ENCODE data around the gene NCKAP5L. TPM values are rescaled to one million over a fixed set of nuclear protein-coding genes. Genes with fewer than 3 reads are reported as not detected.
A peak's percentile ranks its signal among the peaks of the same experiment; 100 is the strongest.

The NCKAP5L gene
- total and polyA plus RNA-seq, 2 donors from 2014 or later = 7.2 to 20.6 TPM

DNA sequence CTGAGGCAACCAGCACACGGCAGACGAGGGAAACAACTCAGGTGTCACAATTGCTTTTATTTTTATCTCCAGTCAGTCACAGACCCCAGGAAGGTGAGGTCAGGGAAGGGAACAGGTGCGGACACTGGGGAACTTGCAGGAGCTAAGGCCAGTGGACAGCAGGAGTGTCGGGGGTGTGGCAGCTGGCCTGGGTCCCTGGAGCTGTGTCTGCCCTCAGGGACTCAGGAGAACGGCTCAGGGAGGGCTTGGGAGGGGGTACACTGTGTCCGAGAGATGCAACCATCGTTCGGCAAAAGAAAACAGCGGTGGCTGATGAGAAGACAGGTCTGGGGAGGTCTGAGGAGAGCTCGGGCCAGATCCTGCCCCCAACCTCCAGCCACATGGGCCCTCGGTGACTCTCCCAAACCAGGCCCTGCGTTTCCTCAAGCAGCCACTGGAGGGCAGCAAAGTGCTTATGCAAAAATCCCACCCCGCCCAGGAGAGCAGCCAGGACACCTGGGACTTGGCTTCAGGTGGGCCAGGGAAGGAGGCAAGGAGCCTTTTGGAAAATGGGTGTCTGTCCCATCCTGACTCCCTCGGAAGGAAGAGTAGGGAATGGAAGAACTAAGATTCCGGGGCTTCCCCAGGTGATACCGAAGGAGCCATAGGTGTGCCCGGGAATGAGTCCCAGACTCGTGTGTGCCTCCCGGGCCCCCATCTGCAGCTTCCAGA lies 38.8 kb upstream of the NCKAP5L start:
- H3K4me1 ChIP-seq (ENCODE audit: control insufficient read depth in 2 of 3, insufficient read depth in 2 of 3, low read depth in 1 of 3, low read length in 3 of 3) = peaks cover 2 to 16% (median 16%) of the 10 kb centered on the region in 3 donors
- H3K36me3 ChIP-seq (ENCODE audit: control insufficient read depth in 2 of 3, insufficient read depth in 3 of 3, low read length in 3 of 3) = no peaks in the 10 kb centered on the region
- peak; percentile 83 to 88 (median 85) for DNase-seq
- H3K9me3 ChIP-seq (ENCODE audit: control insufficient read depth in 2 of 3, insufficient read depth in 1 of 3, low read length in 3 of 3) = no peaks in the 10 kb centered on the region
- intact Hi-C loops (cut with DNase I) = no loop called here
- FAIRE-seq = no peak
- no peak overlapping the region for H3K27ac ChIP-seq (ENCODE audit: low read depth in 2 of 2, low read length in 2 of 2)
- TF ChIP-seq, protein P1, sequence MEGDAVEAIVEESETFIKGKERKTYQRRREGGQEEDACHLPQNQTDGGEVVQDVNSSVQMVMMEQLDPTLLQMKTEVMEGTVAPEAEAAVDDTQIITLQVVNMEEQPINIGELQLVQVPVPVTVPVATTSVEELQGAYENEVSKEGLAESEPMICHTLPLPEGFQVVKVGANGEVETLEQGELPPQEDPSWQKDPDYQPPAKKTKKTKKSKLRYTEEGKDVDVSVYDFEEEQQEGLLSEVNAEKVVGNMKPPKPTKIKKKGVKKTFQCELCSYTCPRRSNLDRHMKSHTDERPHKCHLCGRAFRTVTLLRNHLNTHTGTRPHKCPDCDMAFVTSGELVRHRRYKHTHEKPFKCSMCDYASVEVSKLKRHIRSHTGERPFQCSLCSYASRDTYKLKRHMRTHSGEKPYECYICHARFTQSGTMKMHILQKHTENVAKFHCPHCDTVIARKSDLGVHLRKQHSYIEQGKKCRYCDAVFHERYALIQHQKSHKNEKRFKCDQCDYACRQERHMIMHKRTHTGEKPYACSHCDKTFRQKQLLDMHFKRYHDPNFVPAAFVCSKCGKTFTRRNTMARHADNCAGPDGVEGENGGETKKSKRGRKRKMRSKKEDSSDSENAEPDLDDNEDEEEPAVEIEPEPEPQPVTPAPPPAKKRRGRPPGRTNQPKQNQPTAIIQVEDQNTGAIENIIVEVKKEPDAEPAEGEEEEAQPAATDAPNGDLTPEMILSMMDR (IDR thresholded peaks at IDR 0.05; ENCODE audit: borderline replicate concordance, extremely low read depth, insufficient read depth) = peak; percentile 94
- peak overlapping the region in 1 of 3 donors; percentile 2 for H3K4me3 ChIP-seq (ENCODE audit: low read length in 3 of 3)
- peak overlapping the region in 1 of 3 donors; percentile 46 for H3K9ac ChIP-seq (ENCODE audit: low read length in 3 of 3)
- H3K27me3 ChIP-seq (ENCODE audit: control insufficient read depth, insufficient read depth, low read length) = no peaks in the 10 kb centered on the region

DNA sequence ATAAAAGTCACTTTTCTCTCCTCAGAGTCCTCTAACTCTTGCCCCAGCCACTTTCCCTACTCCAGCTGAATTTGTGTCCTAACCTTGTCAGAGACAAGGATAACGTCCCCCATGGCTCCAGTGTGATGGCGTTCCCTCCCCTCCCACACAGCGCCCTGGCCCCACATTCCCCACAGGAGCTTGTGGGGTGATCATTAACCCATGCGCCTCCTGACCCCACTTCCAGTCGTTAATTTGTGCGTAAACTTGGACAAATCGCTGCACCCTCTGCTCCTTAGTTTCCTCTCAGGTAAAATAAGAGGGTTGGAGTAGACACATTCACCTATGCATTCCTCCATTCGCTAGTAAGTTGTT lies 37.5 kb upstream of the NCKAP5L start:
- DNase-seq (no peak), FAIRE-seq (no peak)
- TF ChIP-seq, protein P1 (IDR thresholded peaks at IDR 0.05; ENCODE audit: borderline replicate concordance, extremely low read depth, insufficient read depth) = no peak
- Histone ChIP-seq H3K27me3 (ENCODE audit: control insufficient read depth, insufficient read depth, low read length) (no peaks in the 10 kb centered on the region), H3K27ac (ENCODE audit: low read depth in 2 of 2, low read length in 2 of 2) (no peak overlapping the region), H3K4me3 (ENCODE audit: low read length in 3 of 3) (no peak overlapping the region), H3K9me3 (ENCODE audit: control insufficient read depth in 2 of 3, insufficient read depth in 1 of 3, low read length in 3 of 3) (no peaks in the 10 kb centered on the region), H3K4me1 (ENCODE audit: control insufficient read depth in 2 of 3, insufficient read depth in 2 of 3, low read depth in 1 of 3, low read length in 3 of 3) (peaks cover 2 to 16% (median 14%) of the 10 kb centered on the region in 3 donors), H3K9ac (ENCODE audit: low read length in 3 of 3) (no peak overlapping the region), H3K36me3 (ENCODE audit: control insufficient read depth in 2 of 3, insufficient read depth in 3 of 3, low read length in 3 of 3) (no peaks in the 10 kb centered on the region)
- intact Hi-C loops (cut with DNase I) = no loop called here

DNA sequence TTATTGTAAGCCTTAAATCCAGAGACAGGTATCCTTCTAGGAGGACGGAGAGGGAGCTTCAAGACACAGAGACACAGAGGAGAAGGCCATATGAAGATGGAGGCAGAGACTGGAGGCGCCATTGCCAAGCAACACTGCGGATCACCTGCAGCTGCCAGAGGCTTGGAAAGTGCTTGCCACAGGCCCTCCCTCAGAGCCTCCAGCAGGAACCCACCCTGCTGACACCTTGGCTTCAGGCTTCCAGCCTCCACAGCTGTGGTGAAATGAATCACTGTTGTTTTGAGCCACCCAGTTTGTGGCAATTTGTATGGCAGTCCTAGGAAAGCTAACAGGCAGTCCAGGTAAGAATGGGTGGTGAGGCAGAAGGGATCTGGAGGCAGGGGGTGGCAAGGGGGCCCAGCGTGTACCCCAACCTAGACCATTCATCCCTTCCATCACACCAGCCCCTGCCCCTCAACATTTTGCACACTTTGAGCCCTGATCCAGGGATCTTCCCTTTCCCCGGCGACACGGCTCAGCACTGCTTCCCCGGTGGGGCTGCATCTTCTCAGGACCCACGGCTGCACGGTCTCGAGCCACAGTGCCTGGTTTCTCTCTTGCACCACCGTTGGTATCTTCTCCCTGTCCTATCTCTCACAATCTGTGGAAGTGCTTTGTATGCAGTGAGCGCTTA lies 37.0 kb upstream of the NCKAP5L start:
- no peak for FAIRE-seq
- intact Hi-C loops (cut with DNase I) = no loop called here
- no peak overlapping the region for H3K27ac ChIP-seq (ENCODE audit: low read depth in 2 of 2, low read length in 2 of 2)

More for the DNA sequence above, 37.0 kb upstream of the NCKAP5L start:
- no peaks in the 10 kb centered on the region for H3K36me3 ChIP-seq (ENCODE audit: control insufficient read depth in 2 of 3, insufficient read depth in 3 of 3, low read length in 3 of 3)
- TF ChIP-seq, protein P1 (IDR thresholded peaks at IDR 0.05; ENCODE audit: borderline replicate concordance, extremely low read depth, insufficient read depth) = no peak
- H3K27me3 ChIP-seq (ENCODE audit: control insufficient read depth, insufficient read depth, low read length) = no peaks in the 10 kb centered on the region
- peaks cover 2 to 16% (median 13%) of the 10 kb centered on the region in 3 donors for H3K4me1 ChIP-seq (ENCODE audit: control insufficient read depth in 2 of 3, insufficient read depth in 2 of 3, low read depth in 1 of 3, low read length in 3 of 3)
- no peak for DNase-seq
- no peak overlapping the region for H3K4me3 ChIP-seq (ENCODE audit: low read length in 3 of 3)
- H3K9ac ChIP-seq (ENCODE audit: low read length in 3 of 3) = no peak overlapping the region
- no peaks in the 10 kb centered on the region for H3K9me3 ChIP-seq (ENCODE audit: control insufficient read depth in 2 of 3, insufficient read depth in 1 of 3, low read length in 3 of 3)
